ENCODE data around the gene XYLT2.

The XYLT2 gene

GRCh38 chr17:50365165-50365564 is 19.2 kb downstream of the XYLT2 start:
- DNase-seq (ENCODE audit: low spot score), result no peak
- TF ChIP-seq, protein P1, sequence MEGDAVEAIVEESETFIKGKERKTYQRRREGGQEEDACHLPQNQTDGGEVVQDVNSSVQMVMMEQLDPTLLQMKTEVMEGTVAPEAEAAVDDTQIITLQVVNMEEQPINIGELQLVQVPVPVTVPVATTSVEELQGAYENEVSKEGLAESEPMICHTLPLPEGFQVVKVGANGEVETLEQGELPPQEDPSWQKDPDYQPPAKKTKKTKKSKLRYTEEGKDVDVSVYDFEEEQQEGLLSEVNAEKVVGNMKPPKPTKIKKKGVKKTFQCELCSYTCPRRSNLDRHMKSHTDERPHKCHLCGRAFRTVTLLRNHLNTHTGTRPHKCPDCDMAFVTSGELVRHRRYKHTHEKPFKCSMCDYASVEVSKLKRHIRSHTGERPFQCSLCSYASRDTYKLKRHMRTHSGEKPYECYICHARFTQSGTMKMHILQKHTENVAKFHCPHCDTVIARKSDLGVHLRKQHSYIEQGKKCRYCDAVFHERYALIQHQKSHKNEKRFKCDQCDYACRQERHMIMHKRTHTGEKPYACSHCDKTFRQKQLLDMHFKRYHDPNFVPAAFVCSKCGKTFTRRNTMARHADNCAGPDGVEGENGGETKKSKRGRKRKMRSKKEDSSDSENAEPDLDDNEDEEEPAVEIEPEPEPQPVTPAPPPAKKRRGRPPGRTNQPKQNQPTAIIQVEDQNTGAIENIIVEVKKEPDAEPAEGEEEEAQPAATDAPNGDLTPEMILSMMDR (IDR thresholded peaks at IDR 0.05; ENCODE audit: extremely low read depth, missing control alignments), result no peak

DNA sequence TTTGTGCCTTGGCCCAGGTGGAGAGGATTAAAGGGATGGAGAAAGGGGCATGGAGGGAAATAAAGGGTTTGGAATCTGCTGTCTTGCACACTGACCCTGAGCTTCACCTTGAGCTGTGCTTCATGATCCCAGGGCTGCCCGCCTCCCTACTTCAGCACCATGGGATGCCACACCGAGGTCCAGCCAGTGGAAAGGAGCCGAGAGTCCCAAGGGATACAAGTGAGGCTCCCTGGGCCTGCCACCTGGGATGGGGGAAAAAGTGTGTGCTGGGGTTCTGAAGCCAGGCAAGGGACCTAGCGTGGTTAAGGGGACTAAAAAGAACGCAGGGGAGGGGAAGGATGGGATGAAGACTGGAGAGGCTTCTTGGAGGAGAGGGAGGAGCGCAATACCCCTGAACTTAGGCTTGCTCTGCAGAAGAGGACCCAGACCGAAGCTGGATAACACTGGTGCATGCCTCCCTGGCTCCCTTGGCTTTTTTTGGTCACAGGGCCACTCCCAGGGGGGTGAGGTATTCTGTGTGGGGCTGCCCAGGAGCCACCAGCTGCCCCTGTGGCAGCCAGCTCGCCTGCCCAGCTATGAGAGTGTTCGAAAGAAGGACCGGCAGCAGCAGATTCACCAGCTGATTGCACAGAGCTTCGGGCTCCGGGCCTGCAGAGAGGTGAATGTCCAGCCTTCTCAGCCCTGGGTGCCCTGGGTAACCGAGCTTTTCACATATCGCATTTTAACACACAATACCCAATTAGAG is 19.9 kb downstream of the XYLT2 start:
- no peak for DNase-seq (ENCODE audit: low spot score)
- TF ChIP-seq, protein P1 (IDR thresholded peaks at IDR 0.05; ENCODE audit: extremely low read depth, missing control alignments), result no peak

DNA sequence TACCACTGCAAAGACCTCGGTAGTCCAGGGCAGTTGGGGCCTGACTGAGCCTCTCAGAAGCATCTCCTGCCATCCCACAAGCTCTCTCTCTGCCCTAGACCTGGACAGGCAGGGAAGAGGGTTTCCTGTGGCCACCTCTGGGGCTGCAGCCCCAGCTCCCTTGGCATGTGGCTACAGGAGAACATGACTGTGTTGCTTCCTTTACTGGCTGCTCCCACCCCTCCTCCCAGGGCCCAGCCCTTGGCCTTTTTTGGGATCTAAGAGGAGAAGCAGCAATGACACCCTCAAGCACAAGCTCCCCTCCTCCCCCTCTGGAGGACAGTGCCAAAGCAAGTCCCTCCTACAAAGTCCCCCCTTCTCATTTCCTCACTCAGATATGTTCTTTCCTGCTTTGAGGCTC is 21.5 kb downstream of the XYLT2 start:
- DNase-seq (ENCODE audit: low spot score), result no peak
- TF ChIP-seq, protein P1 (IDR thresholded peaks at IDR 0.05; ENCODE audit: extremely low read depth, missing control alignments), result no peak

GRCh38 chr17:50370052-50370451 is 24.1 kb downstream of the XYLT2 start:
- no peak for DNase-seq (ENCODE audit: low spot score)
- TF ChIP-seq, protein P1 (IDR thresholded peaks at IDR 0.05; ENCODE audit: extremely low read depth, missing control alignments), result no peak

GRCh38 chr17:50371526-50371925 is 25.6 kb downstream of the XYLT2 start:
- TF ChIP-seq, protein P1 (IDR thresholded peaks at IDR 0.05; ENCODE audit: extremely low read depth, missing control alignments), result no peak
- DNase-seq (ENCODE audit: low spot score), result no peak

DNA sequence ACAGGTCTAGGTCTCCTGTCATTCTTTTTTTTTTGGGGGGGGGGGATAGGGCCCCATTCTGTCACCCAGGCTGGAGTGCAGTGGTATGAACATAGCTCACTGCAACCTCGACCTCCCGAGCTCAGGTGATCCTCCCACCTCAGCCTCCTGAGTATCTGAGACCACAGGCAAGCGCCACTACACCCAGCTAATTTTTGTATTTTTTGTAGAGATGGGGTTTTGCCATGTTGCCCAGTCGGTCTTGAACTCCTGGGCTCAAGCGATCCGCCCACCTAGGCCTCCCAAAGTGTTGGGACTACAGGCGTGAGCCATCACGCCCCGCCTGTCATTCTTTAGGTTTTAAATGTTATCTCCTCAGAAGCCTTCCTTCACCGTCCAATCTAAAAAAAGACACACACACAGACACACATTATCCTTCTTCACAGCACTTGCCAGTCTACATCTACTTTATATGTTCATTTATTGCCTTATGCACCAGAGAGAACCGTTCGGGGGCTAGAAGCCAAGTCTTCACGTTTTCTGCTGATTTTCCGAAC is 26.4 kb downstream of the XYLT2 start:
- DNase-seq (ENCODE audit: low spot score), result no peak
- TF ChIP-seq, protein P1 (IDR thresholded peaks at IDR 0.05; ENCODE audit: extremely low read depth, missing control alignments), result no peak

GRCh38 chr17:50372758-50373556 is 27.0 kb downstream of the XYLT2 start, which contains the start of the genes EME1 and MRPL27:
TSS of gene EME1 (plus strand) at chr17:50373229. CDS start at chr17:50375209, 1,980 bp downstream.
TSS of gene MRPL27 (minus strand) at chr17:50373184. CDS start at chr17:50373170, 14 bp downstream.
- TF ChIP-seq, protein P1 (IDR thresholded peaks at IDR 0.05; ENCODE audit: extremely low read depth, missing control alignments), result no peak
- DNase-seq (ENCODE audit: low spot score), result peak; percentile 87

Measured in GM20000 (cell line).